CD14-positive monocyte (primary cell): ENCODE data around the gene MAP4K3. TPM values are rescaled to one million over a fixed set of nuclear protein-coding genes. Genes with fewer than 3 reads are reported as not detected.

Experiments used
- DNase-seq, 3 donors: peaks; one replicate each; pipeline ENCODE4 v3.0.0-alpha.2; 2011 to 2022
- H2AFZ ChIP-seq: 2 replicates; pipeline ENCODE4 v1.6.0; 2012; ENCODE audit warnings: mild to moderate bottlenecking, low read depth, low read length, inconsistent platforms; ENCODE audit not compliant: insufficient read depth, poor library complexity, severe bottlenecking
- H3K27ac ChIP-seq, 2 donors: 1 replicate in 1 of 2; 2 replicates in 1 of 2; pipeline ENCODE4 v1.5.1; 2012 to 2013; ENCODE audit warnings: low read length in 2 of 2, control low read depth in 1 of 2, inconsistent platforms in 1 of 2, low read depth in 1 of 2, mild to moderate bottlenecking in 1 of 2
- H3K27me3 ChIP-seq, 2 donors: one replicate each; pipeline versions ENCODE4 v1.6.0 to v1.6.1; 2011 to 2013; ENCODE audit warnings: low read length in 2 of 2; ENCODE audit not compliant: control insufficient read depth in 2 of 2, insufficient read depth in 2 of 2
- H3K36me3 ChIP-seq, 2 donors: replicated peaks in 1 of 2; 1 replicate in 1 of 2; 2 replicates in 1 of 2; pipeline versions ENCODE4 v1.5.1 to v1.6.1; 2012 to 2013; ENCODE audit warnings: low read length in 2 of 2, control low read depth in 1 of 2, inconsistent platforms in 1 of 2, mild to moderate bottlenecking in 1 of 2; ENCODE audit not compliant: insufficient read depth in 2 of 2, control insufficient read depth in 1 of 2
- H3K4me1 ChIP-seq, 2 donors: 1 replicate in 1 of 2; 2 replicates in 1 of 2; pipeline versions ENCODE4 v1.5.1 to v1.6.1; 2012 to 2013; ENCODE audit warnings: low read length in 2 of 2, control low read depth in 1 of 2, inconsistent platforms in 1 of 2, mild to moderate bottlenecking in 1 of 2, moderate library complexity in 1 of 2; ENCODE audit not compliant: insufficient read depth in 2 of 2, control insufficient read depth in 1 of 2
- H3K4me2 ChIP-seq: replicated peaks from 2 replicates; pipeline ENCODE3; 2012; ENCODE audit warnings: low read length, moderate library complexity, mild to moderate bottlenecking; ENCODE audit not compliant: poor library complexity, severe bottlenecking; ENCODE audit errors: extremely low read depth
- H3K4me3 ChIP-seq, 3 experiments: fragments of 200-600 bp in 1 of 3; sonication (generic) in 1 of 3; replicated peaks in 1 of 3; 1 replicate in 2 of 3; 2 replicates in 1 of 3; pipeline ENCODE4 v1.5.1; 2011 to 2013; ENCODE audit warnings: low read length in 3 of 3, mild to moderate bottlenecking in 3 of 3, control low read depth in 2 of 3, low read depth in 2 of 3, inconsistent platforms in 1 of 3, moderate library complexity in 1 of 3
- H3K79me2 ChIP-seq: 2 replicates; pipeline ENCODE4 v1.6.0; 2012; ENCODE audit warnings: mild to moderate bottlenecking, control low read depth, inconsistent platforms, low read length, moderate library complexity; ENCODE audit not compliant: insufficient read depth
- H3K9ac ChIP-seq: 2 replicates; pipeline ENCODE4 v1.6.0; 2017; ENCODE audit warnings: low read length, mild to moderate bottlenecking; ENCODE audit not compliant: insufficient read depth, poor library complexity, severe bottlenecking
- H3K9me3 ChIP-seq, 2 donors: replicated peaks in 1 of 2; 1 replicate in 1 of 2; 2 replicates in 1 of 2; pipeline versions ENCODE4 v1.5.1 to v1.6.1; 2012 to 2013; ENCODE audit warnings: low read length in 2 of 2, control low read depth in 1 of 2; ENCODE audit not compliant: control insufficient read depth in 1 of 2, insufficient read depth in 1 of 2
- H4K20me1 ChIP-seq: 2 replicates; pipeline ENCODE4 v1.6.0; 2012; ENCODE audit warnings: mild to moderate bottlenecking, low read length, control low read depth, moderate library complexity; ENCODE audit not compliant: insufficient read depth
- H3K27ac Mint-ChIP-seq, 7 donors: one replicate each; pipeline ENCODE4 v1.8.0; 2020; ENCODE audit warnings: mild to moderate bottlenecking in 7 of 7, mixed read lengths in 7 of 7, moderate library complexity in 6 of 7, inconsistent platforms in 2 of 7
- H3K27me3 Mint-ChIP-seq, 3 donors: one replicate each; pipeline ENCODE4 v1.8.0; 2021 to 2022; ENCODE audit warnings: low read depth in 3 of 3, mild to moderate bottlenecking in 3 of 3, mixed read lengths in 3 of 3, moderate library complexity in 3 of 3, inconsistent platforms in 1 of 3
- H3K36me3 Mint-ChIP-seq, 2 donors: one replicate each; pipeline ENCODE4 v1.8.0; 2020; ENCODE audit warnings: mixed read lengths in 2 of 2, inconsistent platforms in 1 of 2, mild to moderate bottlenecking in 1 of 2
- H3K4me1 Mint-ChIP-seq: one replicate; pipeline ENCODE4 v1.8.0; 2020; ENCODE audit warnings: mild to moderate bottlenecking, mixed read lengths
- H3K4me3 Mint-ChIP-seq, 2 donors: one replicate each; pipeline ENCODE4 v1.8.0; 2020; ENCODE audit warnings: mild to moderate bottlenecking in 2 of 2, mixed read lengths in 2 of 2, moderate library complexity in 1 of 2
- H3K9me3 Mint-ChIP-seq, 7 donors: one replicate each; pipeline ENCODE4 v1.8.0; 2020 to 2022; ENCODE audit warnings: mixed read lengths in 7 of 7, mild to moderate bottlenecking in 6 of 7, moderate library complexity in 6 of 7, inconsistent platforms in 2 of 7
- CTCF ChIP-seq: fragments of 200-600 bp; IDR thresholded peaks from one replicate; pipeline ENCODE4 v1.8.0; 2022; ENCODE audit warnings: antibody characterized with exemption, mild to moderate bottlenecking
- WGBS: methylation state at CpG from one replicate; pipeline ENCODE4 v1.1.5; 2013; ENCODE audit warnings: missing lambda C conversion rate; ENCODE audit not compliant: insufficient coverage; 5-methylcytosine and 5-hydroxymethylcytosine counted together
- intact Hi-C, 2 donors: fragments of 100-400 bp; cut with micrococcal nuclease; formaldehyde crosslinking; loops; one replicate each; pipeline versions ENCODE4 v1.15.0 to v1.15.1; 2023
- polyA plus RNA-seq, 3 donors: library from polyadenylated mRNA; depleted of rRNA in 1 of 3; unstranded in 2 of 3; stranded (reverse) in 1 of 3; fragments of 300-500 nt in 2 of 3; fragments of >200 nt in 1 of 3; fragmentation: Illumina TruSeq in 2 of 3; gene quantifications; 1 replicate in 2 of 3; 2 replicates in 1 of 3; pipeline ENCODE4 v1.2.3, GENCODE V29; 2012 to 2021

The MAP4K3 gene
- polyA plus RNA-seq, 3 donors, result 1.0 to 8.0 (median 4.0) TPM

GRCh38 chr2:39468579-39469451 is 31.7 kb upstream of the MAP4K3 start:
- Mint-ChIP-seq H3K27ac (no peak overlapping the region), H3K9me3 (peaks cover 0 to 3% (median 0%) of the 10 kb centered on the region in 7 donors), H3K4me1 (peaks cover 18% of the 10 kb centered on the region), H3K36me3 (no peaks in the 10 kb centered on the region), H3K27me3 (peaks cover 0 to 4% (median 1%) of the 10 kb centered on the region in 3 donors), H3K4me3 (no peak overlapping the region)
- Histone ChIP-seq H3K9me3 (no peaks in the 10 kb centered on the region), H3K79me2 (no peaks in the 10 kb centered on the region), H3K4me3 (no peak overlapping the region), H3K4me2 (no peak overlapping the region), H3K27me3 (no peaks in the 10 kb centered on the region), H4K20me1 (no peaks in the 10 kb centered on the region), H3K9ac (no peak overlapping the region), H3K36me3 (no peaks in the 10 kb centered on the region), H2AFZ (no peak overlapping the region), H3K4me1 (peaks cover 6 to 7% of the 10 kb centered on the region in 2 donors), H3K27ac (no peak overlapping the region)
- WGBS, result 85% methylated on average over 2 of the region's 4 CpGs
- DNase-seq, result no peak
- intact Hi-C loops, result no loop called here
- no peak for TF ChIP-seq CTCF

- Histone ChIP-seq H3K4me1 (peaks cover 6 to 7% of the 10 kb centered on the region in 2 donors), H2AFZ (no peak overlapping the region), H3K9ac (no peak overlapping the region), H3K9me3 (no peaks in the 10 kb centered on the region), H3K4me3 (no peak overlapping the region), H4K20me1 (no peaks in the 10 kb centered on the region), H3K27me3 (no peaks in the 10 kb centered on the region), H3K79me2 (no peaks in the 10 kb centered on the region), H3K4me2 (no peak overlapping the region), H3K27ac (no peak overlapping the region), H3K36me3 (no peaks in the 10 kb centered on the region)
- 95% methylated on average over 4 of the region's 6 CpGs for WGBS
- Mint-ChIP-seq H3K4me1 (peaks cover 18% of the 10 kb centered on the region), H3K36me3 (no peaks in the 10 kb centered on the region), H3K27me3 (peaks cover 0 to 4% (median 2%) of the 10 kb centered on the region in 3 donors), H3K4me3 (no peak overlapping the region), H3K27ac (no peak overlapping the region), H3K9me3 (peaks cover 0 to 3% (median 0%) of the 10 kb centered on the region in 7 donors)
- no peak for DNase-seq
- intact Hi-C loops, result no loop called here
- no peak for TF ChIP-seq CTCF
Observed at GRCh38 chr2:39466311-39466710, 29.2 kb upstream of the MAP4K3 start.
